Measurements from ENCODE around the gene GPR61. TPM values are rescaled to one million over a fixed set of nuclear protein-coding genes. Genes with fewer than 3 reads are reported as not detected.

The GPR61 gene
- total and polyA plus RNA-seq, 9 of the 15 experiments (the other 6 are each of a cell fraction or from before 2014, with no cell fraction given) = 0.04 to 1.1 (median 0.25) TPM; not detected in 4

GRCh38 chr1:109557520-109557919 lies 17.8 kb downstream of the GPR61 start (continued):
- TF ChIP-seq ZNF592 (IDR thresholded peaks at IDR 0.05) = 0 out of 2 replicates have a peak, but pooled peaks have one; percentile 34
- 0 out of 2 replicates have a peak, but pooled peaks have one; percentile 5 for TF ChIP-seq JUND (IDR thresholded peaks at IDR 0.05; ENCODE audit: borderline replicate concordance, low read depth, low read length)
- no peak for TF ChIP-seq JUND (tag; IDR thresholded peaks at IDR 0.05; ENCODE audit: borderline replicate concordance, low read depth, low read length)
- no peak for TF ChIP-seq SAP30 (IDR thresholded peaks at IDR 0.05; ENCODE audit: borderline replicate concordance, insufficient read depth, low read depth, low read length, poor library complexity, severe bottlenecking)
- peak; percentile 66 for TF ChIP-seq CXXC5 (CRISPR knock-in tag; IDR thresholded peaks at IDR 0.05)
- TF ChIP-seq NR2C1 (IDR thresholded peaks at IDR 0.05) = peak; percentile 74
- TF ChIP-seq NR2C1 (tag; IDR thresholded peaks at IDR 0.05) = peak; percentile 83
- no peak for TF ChIP-seq ZNF639 (CRISPR knock-in tag; conservative IDR thresholded peaks at IDR 0.05 in 1 of 2, IDR thresholded peaks at IDR 0.05 in 1 of 2)
- TF ChIP-seq ZNF395 (CRISPR knock-in tag; IDR thresholded peaks at IDR 0.05) = no peak
- peak; percentile 29; the same call in 1 of the 2 replicates for TF ChIP-seq CTBP1 (IDR thresholded peaks at IDR 0.05; ENCODE audit: borderline replicate concordance)
- TF ChIP-seq ESRRA (IDR thresholded peaks at IDR 0.05; ENCODE audit: borderline replicate concordance, low read depth) = peak; percentile 46; the same call in 1 of the 2 replicates
- no peak for TF ChIP-seq UBTF (IDR thresholded peaks at IDR 0.05; ENCODE audit: borderline replicate concordance in 1 of 2, low read depth in 2 of 2, low read length in 2 of 2)
- no peak for TF ChIP-seq GATAD2B (IDR thresholded peaks at IDR 0.05; ENCODE audit: borderline replicate concordance)
- TF ChIP-seq TRIM24 (IDR thresholded peaks at IDR 0.05) = 0 out of 4 replicates have a peak, but pooled peaks of 1 of the 2 experiments have one; percentile 11
- peak; percentile 2 for TF ChIP-seq MEIS2 (IDR thresholded peaks at IDR 0.05; ENCODE audit: partially characterized antibody)
- no peak for TF ChIP-seq ZNF830 (CRISPR knock-in tag; IDR thresholded peaks at IDR 0.05)
- TF ChIP-seq HES1 (IDR thresholded peaks at IDR 0.05; ENCODE audit: low read depth) = peak; percentile 57; the same call in 1 of the 2 replicates

Measured in K562 (cell line).